ENCODE measurements around the gene TSHZ2. TPM values are rescaled to one million over a fixed set of nuclear protein-coding genes. Genes with fewer than 3 reads are reported as not detected.
A peak's percentile ranks its signal among the peaks of the same experiment; 100 is the strongest.
"Not testable (repeated sequence)": the region's sequence is repeated elsewhere in the genome, so short reads cannot be mapped to it uniquely, and the experiment has no call there.

The TSHZ2 gene
- total RNA-seq, 1 donor from 2014 or later = 1.6 TPM

DNA sequence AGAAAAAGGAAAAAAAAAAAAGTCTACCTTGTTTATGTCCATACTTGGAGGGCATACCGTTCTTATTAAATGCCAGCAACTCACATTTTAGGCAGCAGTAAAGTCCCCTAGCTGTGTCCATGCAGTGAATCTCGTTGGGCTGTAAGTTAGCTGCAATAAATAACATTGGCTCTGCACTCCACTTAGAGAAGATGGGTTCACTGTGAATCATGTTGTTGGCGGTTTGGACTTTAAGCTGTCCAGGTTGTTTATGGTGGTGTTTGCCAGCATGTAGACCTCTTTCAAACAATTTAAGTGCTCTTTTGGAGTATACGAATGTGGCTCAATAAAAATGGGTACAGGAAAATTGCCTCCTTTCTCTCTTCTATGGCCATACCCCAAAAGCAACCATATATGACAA, 494.1 kb downstream of the TSHZ2 start:
- Histone ChIP-seq H3K4me3 (ENCODE audit: low read depth, low read length) (no peak overlapping the region), H3K27me3 (ENCODE audit: control insufficient read depth, insufficient read depth, low read length) (no peaks in the 10 kb centered on the region), H3K36me3 (ENCODE audit: control insufficient read depth, insufficient read depth, low read length) (no peaks in the 10 kb centered on the region)
- FAIRE-seq = no peak
- TF ChIP-seq, protein P1, sequence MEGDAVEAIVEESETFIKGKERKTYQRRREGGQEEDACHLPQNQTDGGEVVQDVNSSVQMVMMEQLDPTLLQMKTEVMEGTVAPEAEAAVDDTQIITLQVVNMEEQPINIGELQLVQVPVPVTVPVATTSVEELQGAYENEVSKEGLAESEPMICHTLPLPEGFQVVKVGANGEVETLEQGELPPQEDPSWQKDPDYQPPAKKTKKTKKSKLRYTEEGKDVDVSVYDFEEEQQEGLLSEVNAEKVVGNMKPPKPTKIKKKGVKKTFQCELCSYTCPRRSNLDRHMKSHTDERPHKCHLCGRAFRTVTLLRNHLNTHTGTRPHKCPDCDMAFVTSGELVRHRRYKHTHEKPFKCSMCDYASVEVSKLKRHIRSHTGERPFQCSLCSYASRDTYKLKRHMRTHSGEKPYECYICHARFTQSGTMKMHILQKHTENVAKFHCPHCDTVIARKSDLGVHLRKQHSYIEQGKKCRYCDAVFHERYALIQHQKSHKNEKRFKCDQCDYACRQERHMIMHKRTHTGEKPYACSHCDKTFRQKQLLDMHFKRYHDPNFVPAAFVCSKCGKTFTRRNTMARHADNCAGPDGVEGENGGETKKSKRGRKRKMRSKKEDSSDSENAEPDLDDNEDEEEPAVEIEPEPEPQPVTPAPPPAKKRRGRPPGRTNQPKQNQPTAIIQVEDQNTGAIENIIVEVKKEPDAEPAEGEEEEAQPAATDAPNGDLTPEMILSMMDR (IDR thresholded peaks at IDR 0.05; ENCODE audit: insufficient read depth, low read length, severe bottlenecking) = no peak
- no peak for DNase-seq (ENCODE audit: low read depth)

DNA sequence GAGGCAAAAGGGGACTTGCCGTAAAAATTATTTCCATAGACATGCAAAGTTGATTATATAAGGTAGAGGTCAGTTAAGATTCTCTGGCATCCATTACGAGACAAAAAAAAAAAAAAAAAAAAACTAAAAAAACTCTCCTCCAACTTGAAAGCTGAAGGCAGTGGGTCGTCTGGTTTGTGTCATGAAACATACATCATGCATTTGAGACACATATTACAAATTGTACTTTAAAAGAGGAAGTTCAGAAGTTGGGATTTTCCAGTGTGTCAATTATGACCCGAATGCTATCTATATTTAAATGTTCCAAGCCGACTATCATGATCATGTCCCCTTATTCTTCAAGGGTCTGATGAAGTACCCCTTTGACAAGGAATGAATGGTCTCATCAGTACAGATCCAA, 496.4 kb downstream of the TSHZ2 start:
- no peaks in the 10 kb centered on the region for H3K27me3 ChIP-seq (ENCODE audit: control insufficient read depth, insufficient read depth, low read length)
- no peak overlapping the region for H3K4me3 ChIP-seq (ENCODE audit: low read depth, low read length)
- FAIRE-seq = no peak
- no peaks in the 10 kb centered on the region for H3K36me3 ChIP-seq (ENCODE audit: control insufficient read depth, insufficient read depth, low read length)
- TF ChIP-seq, protein P1 (IDR thresholded peaks at IDR 0.05; ENCODE audit: insufficient read depth, low read length, severe bottlenecking) = no peak
- no peak for DNase-seq (ENCODE audit: low read depth)

DNA sequence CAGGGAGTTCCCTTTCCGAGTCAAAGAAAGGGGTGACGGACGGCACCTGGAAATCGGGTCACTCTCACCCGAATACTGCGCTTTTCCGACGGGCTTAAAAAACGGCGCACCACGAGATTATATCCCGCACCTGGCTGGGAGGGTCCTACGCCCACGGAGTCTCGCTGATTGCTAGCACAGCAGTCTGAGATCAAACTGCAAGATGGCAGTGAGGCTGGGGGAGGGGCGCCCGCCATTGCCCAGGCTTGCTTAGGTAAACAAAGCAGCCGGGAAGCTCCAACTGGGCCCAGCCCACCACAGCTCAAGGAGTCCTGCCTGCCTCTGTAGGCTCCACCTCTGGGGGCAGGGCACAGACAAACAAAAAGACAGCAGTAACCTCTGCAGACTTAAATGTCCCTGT, 500.7 kb downstream of the TSHZ2 start:
- FAIRE-seq; H3K27me3 ChIP-seq (ENCODE audit: control insufficient read depth, insufficient read depth, low read length); DNase-seq (ENCODE audit: low read depth); H3K36me3 ChIP-seq (ENCODE audit: control insufficient read depth, insufficient read depth, low read length); H3K4me3 ChIP-seq (ENCODE audit: low read depth, low read length): not testable (repeated sequence)

DNA sequence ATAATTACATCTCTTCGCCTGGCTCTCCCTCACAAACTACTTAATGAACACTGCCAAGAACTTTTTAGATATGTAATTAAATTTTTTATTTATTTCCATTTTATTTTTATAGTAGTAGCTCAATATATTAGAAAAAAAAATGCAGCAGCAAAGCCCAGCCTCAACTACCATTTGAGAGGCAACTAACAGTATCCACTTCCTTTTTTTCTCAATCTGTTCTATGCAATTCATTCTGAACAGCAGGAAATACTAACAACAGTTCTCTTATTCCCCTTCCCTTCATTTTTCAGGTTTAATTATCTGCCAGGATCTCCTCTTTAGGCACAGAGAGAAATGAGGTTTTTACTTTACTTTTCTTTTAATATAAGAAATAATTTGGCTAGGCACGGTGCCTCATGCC, 508.8 kb downstream of the TSHZ2 start:
- H3K4me3 ChIP-seq (ENCODE audit: low read depth, low read length) = no peak overlapping the region
- H3K27me3 ChIP-seq (ENCODE audit: control insufficient read depth, insufficient read depth, low read length) = no peaks in the 10 kb centered on the region
- H3K36me3 ChIP-seq (ENCODE audit: control insufficient read depth, insufficient read depth, low read length) = no peaks in the 10 kb centered on the region
- TF ChIP-seq, protein P1 (IDR thresholded peaks at IDR 0.05; ENCODE audit: insufficient read depth, low read length, severe bottlenecking) = no peak
- FAIRE-seq (no peak), DNase-seq (ENCODE audit: low read depth) (no peak)

DNA sequence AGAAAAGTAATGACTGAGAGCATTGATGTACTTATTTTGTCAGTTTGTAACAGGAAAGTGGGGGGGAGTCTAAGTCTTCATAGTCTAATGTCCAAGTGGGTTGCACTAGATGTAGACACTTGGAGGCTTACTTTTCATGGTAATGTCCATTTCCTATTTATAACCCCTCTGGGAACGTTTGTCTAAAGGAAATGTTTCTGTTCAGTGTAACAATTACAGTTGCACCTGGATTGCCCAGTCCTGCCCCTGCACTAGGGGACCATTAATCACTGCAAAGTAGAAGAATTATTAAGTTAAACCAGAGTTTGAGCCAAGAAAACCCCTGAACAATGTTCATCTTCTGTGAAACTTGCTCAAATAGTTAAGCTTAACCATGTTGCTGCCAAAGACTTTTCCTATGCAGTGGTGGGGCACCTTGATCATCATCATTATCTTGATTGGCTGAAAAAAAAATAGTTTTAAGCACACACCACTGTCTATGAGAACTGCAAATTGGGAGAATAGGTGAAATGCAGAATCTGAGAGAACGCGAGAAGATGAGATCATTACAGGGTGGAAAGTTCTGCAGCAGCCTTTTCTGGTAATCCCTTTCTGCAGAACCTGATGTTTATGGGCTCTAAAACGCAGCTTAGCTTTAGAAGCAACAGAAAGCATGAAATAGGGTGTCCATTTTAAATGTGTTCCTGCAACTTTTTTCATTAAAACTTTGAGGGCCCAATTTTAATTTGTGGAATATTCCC, 515.5 kb downstream of the TSHZ2 start:
- DNase-seq (ENCODE audit: low read depth) (no peak), FAIRE-seq (peak; percentile 13)
- Histone ChIP-seq H3K36me3 (ENCODE audit: control insufficient read depth, insufficient read depth, low read length) (no peaks in the 10 kb centered on the region), H3K27me3 (ENCODE audit: control insufficient read depth, insufficient read depth, low read length) (no peaks in the 10 kb centered on the region), H3K4me3 (ENCODE audit: low read depth, low read length) (no peak overlapping the region)
- TF ChIP-seq, protein P1 (IDR thresholded peaks at IDR 0.05; ENCODE audit: insufficient read depth, low read length, severe bottlenecking) = no peak

DNA sequence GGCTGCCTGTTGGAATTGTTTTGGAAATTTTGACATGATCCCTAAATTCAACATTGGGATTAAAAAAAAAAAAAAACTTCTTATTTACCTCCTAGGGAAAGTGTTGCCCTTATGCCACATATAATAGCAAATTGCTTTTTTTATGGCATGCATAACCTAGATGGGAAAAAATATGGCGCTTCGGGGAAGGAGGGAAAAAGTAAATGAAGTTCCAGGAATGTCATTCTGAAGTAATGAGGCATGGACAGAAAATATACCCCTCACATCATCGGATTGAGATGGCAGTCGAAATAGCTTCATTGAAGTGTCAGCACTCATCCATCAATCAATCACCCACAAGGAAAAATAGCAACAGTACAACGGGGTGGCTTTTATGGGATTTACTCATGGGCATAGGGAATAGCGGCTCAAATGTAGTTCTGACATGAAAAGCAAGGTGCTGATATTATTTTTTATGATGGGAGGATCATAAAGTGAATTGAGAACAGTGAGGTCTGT, 516.7 kb downstream of the TSHZ2 start:
- FAIRE-seq (no peak), DNase-seq (ENCODE audit: low read depth) (no peak)
- H3K36me3 ChIP-seq (ENCODE audit: control insufficient read depth, insufficient read depth, low read length) = no peaks in the 10 kb centered on the region
- no peaks in the 10 kb centered on the region for H3K27me3 ChIP-seq (ENCODE audit: control insufficient read depth, insufficient read depth, low read length)
- TF ChIP-seq, protein P1 (IDR thresholded peaks at IDR 0.05; ENCODE audit: insufficient read depth, low read length, severe bottlenecking) = no peak
- no peak overlapping the region for H3K4me3 ChIP-seq (ENCODE audit: low read depth, low read length)
